GM12865 (cell line): ENCODE data around the gene PCNX2.

Source experiments
- DNase-seq: peaks from one replicate; pipeline ENCODE4 v3.0.0; 2010; ENCODE audit warnings: low read depth
- H3K4me3 ChIP-seq: 2 replicates; pipeline ENCODE4 v1.5.1; 2011; ENCODE audit warnings: mild to moderate bottlenecking, low read depth, low read length, control low read depth
- TF ChIP-seq, protein P1 (sequence below): IDR thresholded peaks from 2 replicates; pipeline ENCODE4 v1.5.1; 2011; ENCODE audit warnings: low read length, control low read depth, low read depth, inconsistent platforms; ENCODE audit not compliant: insufficient read depth; ENCODE audit errors: missing control alignments

Gene PCNX2

DNA sequence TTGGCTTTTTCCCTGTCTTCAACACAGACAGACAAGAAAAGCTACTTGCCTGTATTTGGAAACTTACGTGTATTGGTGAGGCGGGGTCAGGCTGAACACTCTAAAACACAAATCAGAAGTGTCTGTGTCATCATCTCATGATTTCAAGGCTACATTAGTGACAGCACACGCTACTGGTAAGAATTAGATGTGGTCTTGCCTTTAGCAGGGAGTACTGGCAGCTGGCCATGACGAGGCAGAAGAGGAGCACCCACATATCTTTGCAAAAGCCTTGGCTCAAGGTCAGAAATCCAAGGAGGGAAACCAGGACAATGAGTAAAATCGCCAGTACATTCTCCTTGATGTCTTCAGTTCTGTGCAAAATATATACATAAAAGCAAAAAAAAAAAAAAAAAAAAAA, 77.7 kb downstream of the PCNX2 start:
- no peak overlapping the region for H3K4me3 ChIP-seq
- DNase-seq = no peak
- TF ChIP-seq, protein P1, sequence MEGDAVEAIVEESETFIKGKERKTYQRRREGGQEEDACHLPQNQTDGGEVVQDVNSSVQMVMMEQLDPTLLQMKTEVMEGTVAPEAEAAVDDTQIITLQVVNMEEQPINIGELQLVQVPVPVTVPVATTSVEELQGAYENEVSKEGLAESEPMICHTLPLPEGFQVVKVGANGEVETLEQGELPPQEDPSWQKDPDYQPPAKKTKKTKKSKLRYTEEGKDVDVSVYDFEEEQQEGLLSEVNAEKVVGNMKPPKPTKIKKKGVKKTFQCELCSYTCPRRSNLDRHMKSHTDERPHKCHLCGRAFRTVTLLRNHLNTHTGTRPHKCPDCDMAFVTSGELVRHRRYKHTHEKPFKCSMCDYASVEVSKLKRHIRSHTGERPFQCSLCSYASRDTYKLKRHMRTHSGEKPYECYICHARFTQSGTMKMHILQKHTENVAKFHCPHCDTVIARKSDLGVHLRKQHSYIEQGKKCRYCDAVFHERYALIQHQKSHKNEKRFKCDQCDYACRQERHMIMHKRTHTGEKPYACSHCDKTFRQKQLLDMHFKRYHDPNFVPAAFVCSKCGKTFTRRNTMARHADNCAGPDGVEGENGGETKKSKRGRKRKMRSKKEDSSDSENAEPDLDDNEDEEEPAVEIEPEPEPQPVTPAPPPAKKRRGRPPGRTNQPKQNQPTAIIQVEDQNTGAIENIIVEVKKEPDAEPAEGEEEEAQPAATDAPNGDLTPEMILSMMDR = no peak

GRCh38 chr1:233216009-233216408, 79.5 kb downstream of the PCNX2 start:
- TF ChIP-seq, protein P1 = no peak
- DNase-seq = no peak
- no peak overlapping the region for H3K4me3 ChIP-seq

DNA sequence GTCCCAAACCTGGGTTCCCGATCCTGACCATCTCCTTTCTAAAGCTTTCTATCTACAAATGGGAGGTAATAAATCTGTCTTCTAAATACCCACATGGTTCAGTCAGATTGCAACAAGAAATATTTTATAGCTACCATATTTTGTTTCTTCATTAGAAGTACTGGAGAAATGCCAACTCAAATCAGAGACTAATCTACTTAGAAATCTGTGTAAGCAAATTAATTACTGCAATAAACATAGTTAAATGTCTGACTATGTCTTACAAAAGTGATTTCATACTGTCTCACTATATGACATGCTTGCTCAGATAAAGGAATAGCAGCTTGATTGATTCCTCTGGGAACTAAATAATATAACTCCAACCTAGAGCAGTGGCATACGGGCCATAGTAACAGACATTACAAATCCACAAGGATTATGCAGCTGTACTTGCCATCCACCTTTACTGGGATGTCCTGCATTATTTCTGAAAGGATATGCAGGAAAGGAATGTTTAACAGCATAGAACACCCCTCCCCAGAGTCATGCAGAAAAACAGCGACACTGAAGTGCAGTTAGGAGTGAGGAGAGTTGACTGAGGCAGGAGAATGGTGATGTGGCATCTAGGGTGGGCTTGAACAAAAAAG, 80.3 kb downstream of the PCNX2 start:
- no peak for DNase-seq
- TF ChIP-seq, protein P1 = no peak
- H3K4me3 ChIP-seq = no peak overlapping the region

GRCh38 chr1:233211595-233211994, 83.9 kb downstream of the PCNX2 start:
- H3K4me3 ChIP-seq = no peak overlapping the region
- TF ChIP-seq, protein P1 = no peak
- no peak for DNase-seq

- no peak overlapping the region for H3K4me3 ChIP-seq
- TF ChIP-seq, protein P1 = no peak
Measured at GRCh38 chr1:233211106-233211505, 84.4 kb downstream of the PCNX2 start.

GRCh38 chr1:233209481-233209880, 86.0 kb downstream of the PCNX2 start:
- TF ChIP-seq, protein P1 = no peak
- H3K4me3 ChIP-seq = no peak overlapping the region
- no peak for DNase-seq

More at GRCh38 chr1:233211106-233211505, 84.4 kb downstream of the PCNX2 start:
- no peak for DNase-seq

DNA sequence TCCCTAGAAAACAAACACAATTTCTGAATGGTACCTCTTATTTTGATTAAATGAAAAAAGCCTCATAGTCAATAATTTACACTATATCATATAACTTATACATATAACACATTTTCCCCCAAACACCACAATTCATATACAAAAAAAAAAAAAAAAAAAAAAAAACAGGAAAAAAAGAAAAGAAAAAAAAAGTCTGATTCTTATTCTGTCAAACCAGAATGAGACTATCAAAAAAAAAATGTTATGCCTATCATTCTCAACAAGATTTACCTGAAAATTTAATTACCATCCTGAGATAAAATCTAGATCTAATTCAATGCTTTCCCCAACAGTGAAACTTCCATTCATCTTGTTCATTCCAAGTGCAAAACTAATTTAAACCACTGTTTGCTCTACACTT, 86.8 kb downstream of the PCNX2 start:
- TF ChIP-seq, protein P1 = no peak
- no peak overlapping the region for H3K4me3 ChIP-seq
- no peak for DNase-seq
